Suprapubic skin (tissue), 4 donors: ENCODE results near the gene WSB1.

Experiments used
- CTCF ChIP-seq, 2 donors: fragments of 200-600 bp in 1 of 2; fragments of 450-650 bp in 1 of 2; sonication (generic) in 1 of 2; IDR thresholded peaks; one replicate each; pipeline ENCODE4 v1.5.1; 2016 to 2019; ENCODE audit warnings: antibody characterized with exemption in 2 of 2, mild to moderate bottlenecking in 1 of 2, moderate library complexity in 1 of 2
- EP300 ChIP-seq: sonication (generic); formaldehyde crosslinking; IDR thresholded peaks from one replicate; pipeline ENCODE4 v1.6.1; 2017; ENCODE audit warnings: antibody characterized with exemption
- POLR2A ChIP-seq, 2 donors: fragments of 450-650 bp; IDR thresholded peaks; one replicate each; pipeline ENCODE4 v1.6.1; 2017; ENCODE audit warnings: antibody characterized with exemption in 2 of 2, mild to moderate bottlenecking in 2 of 2, moderate library complexity in 2 of 2
- POLR2AphosphoS5 ChIP-seq, 3 donors: sonication (generic); formaldehyde crosslinking; IDR thresholded peaks; one replicate each; pipeline ENCODE4 v1.6.1; 2017; ENCODE audit warnings: antibody characterized with exemption in 3 of 3

DNA sequence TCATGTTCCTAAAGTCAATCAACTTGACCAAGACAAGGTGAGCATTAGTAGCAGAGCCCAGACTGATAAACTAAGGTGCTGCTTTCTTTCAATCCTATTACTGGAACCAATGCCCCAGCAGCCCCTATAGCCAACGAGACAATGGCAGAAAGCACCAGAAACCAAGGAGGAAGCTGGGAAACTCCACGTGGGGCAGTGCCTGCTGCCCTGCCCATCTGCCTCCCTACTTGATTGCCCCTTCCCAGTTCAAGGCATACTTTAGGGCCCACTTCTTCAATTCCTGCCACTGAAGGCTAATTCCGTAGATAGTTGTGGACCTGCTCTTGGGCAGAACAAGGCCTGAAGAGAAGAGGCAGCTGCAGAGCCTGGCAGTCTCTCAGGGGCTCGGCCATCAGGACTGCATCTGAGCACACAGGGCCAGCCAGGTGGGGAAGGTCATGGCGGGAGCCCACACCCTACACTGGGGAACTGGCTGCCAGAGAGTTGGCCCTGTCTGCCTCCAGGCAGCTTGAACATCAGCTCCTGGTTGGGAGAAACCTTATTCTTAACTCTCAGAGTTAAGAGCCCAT is 30.9 kb downstream of the WSB1 start:
- TF ChIP-seq EP300 (no peak), POLR2AphosphoS5 (IDR thresholded peaks at IDR 0.05) (no peak), CTCF (IDR thresholded peaks at IDR 0.05) (no peak), POLR2A (IDR thresholded peaks at IDR 0.05) (no peak)
